ENCODE data around the gene GTF2H3. TPM values are rescaled to one million over a fixed set of nuclear protein-coding genes. Genes with fewer than 3 reads are reported as not detected.

GTF2H3 gene
- polyA plus RNA-seq, 2 of the 4 experiments (the other 2 are of a cell fraction): 25.5 to 85.3 TPM

GRCh38 chr12:123696646-123697045 is 63.0 kb downstream of the GTF2H3 start:
- Histone ChIP-seq H3K4me1 (no peaks in the 10 kb centered on the region), H3K4me2 (no peak overlapping the region), H3K9me3 (no peaks in the 10 kb centered on the region), H3K27ac (no peak overlapping the region), H3K4me3 (no peak overlapping the region)
- CTCF ChIA-PET: no interaction called here
- FAIRE-seq (no peak), DNase-seq (ENCODE audit: low read depth in 1 of 2, low spot score in 1 of 2) (no peak), ATAC-seq (no peak)
- TF ChIP-seq, protein P1, sequence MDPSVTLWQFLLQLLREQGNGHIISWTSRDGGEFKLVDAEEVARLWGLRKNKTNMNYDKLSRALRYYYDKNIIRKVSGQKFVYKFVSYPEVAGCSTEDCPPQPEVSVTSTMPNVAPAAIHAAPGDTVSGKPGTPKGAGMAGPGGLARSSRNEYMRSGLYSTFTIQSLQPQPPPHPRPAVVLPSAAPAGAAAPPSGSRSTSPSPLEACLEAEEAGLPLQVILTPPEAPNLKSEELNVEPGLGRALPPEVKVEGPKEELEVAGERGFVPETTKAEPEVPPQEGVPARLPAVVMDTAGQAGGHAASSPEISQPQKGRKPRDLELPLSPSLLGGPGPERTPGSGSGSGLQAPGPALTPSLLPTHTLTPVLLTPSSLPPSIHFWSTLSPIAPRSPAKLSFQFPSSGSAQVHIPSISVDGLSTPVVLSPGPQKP (IDR thresholded peaks at IDR 0.05; ENCODE audit: low read depth, low read length): no peak
- TF ChIP-seq CBX2 (IDR thresholded peaks at IDR 0.05; ENCODE audit: borderline replicate concordance, low read depth) (no peak), BCL3 (IDR thresholded peaks at IDR 0.05) (no peak), FOSB (CRISPR knock-in tag; IDR thresholded peaks at IDR 0.05) (no peak), EHMT2 (IDR thresholded peaks at IDR 0.05; ENCODE audit: low read depth) (no peak), JUN (IDR thresholded peaks at IDR 0.05) (no peak), MAX (IDR thresholded peaks at IDR 0.05) (no peak), ZFP36 (IDR thresholded peaks at IDR 0.05; ENCODE audit: borderline replicate concordance, partially characterized antibody) (no peak), POLR2AphosphoS2 (conservative IDR thresholded peaks at IDR 0.05; ENCODE audit: low read length) (no peak), ESRRA (IDR thresholded peaks at IDR 0.05; ENCODE audit: borderline replicate concordance, low read length) (no peak), CEBPB (IDR thresholded peaks at IDR 0.05) (no peak), EP300 (IDR thresholded peaks at IDR 0.05) (no peak)
- TF ChIP-seq, protein P2, sequence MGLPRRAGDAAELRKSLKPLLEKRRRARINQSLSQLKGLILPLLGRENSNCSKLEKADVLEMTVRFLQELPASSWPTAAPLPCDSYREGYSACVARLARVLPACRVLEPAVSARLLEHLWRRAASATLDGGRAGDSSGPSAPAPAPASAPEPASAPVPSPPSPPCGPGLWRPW (IDR thresholded peaks at IDR 0.05): no peak
- POLR2A ChIA-PET: no interaction called here
- WGBS (ENCODE audit: missing lambda C conversion rate): 86% methylated on average over 4 of the region's 4 CpGs

- 54% methylated on average over 3 of the region's 3 CpGs for WGBS (ENCODE audit: missing lambda C conversion rate)
- H3K4me1 ChIP-seq: no peaks in the 10 kb centered on the region
- ATAC-seq (peak; percentile 34 to 77; a peak in 4 of 6 replicates), FAIRE-seq (no peak), DNase-seq (ENCODE audit: low read depth in 1 of 2, low spot score in 1 of 2) (peak; percentile 33 to 57)
- no peak overlapping the region for H3K27ac ChIP-seq
- POLR2A ChIA-PET: no interaction called here
- H3K4me3 ChIP-seq: no peak overlapping the region
- no peak overlapping the region for H3K4me2 ChIP-seq
- TF ChIP-seq MAZ (IDR thresholded peaks at IDR 0.05; ENCODE audit: borderline replicate concordance, low read depth, low read length) (no peak), FOSL2 (IDR thresholded peaks at IDR 0.05) (no peak), FOSL2 (CRISPR knock-in tag; IDR thresholded peaks at IDR 0.05) (peak; percentile 66), USF2 (IDR thresholded peaks at IDR 0.05) (peak; percentile 62; the same call in 1 of the 2 replicates)
- CTCF ChIA-PET: no interaction called here
- no peaks in the 10 kb centered on the region for H3K9me3 ChIP-seq
These were observed 72.3 kb downstream of the GTF2H3 start for GRCh38 chr12:123705935-123706334.

DNA sequence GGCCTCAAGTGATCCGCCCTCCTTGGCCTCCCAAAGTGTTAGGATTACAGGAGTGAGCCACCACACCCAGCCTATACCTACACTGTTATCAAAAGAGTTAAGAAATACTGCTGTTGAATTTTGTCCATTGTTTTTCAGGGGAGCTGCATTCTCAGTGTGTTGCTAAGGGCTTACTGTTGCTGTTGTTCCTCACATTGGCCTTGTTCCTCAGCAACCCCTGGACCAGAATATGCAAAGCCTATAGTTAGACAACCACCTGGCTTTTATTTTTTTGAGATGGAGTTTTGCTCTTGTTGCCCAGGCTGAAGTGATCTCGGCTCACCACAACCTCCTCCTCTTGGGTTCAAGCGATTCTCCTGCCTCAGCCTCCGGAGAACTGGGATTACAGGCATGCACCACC is 73.8 kb downstream of the GTF2H3 start:
- H3K4me3 ChIP-seq: no peak overlapping the region
- no peak overlapping the region for H3K4me2 ChIP-seq
- H3K9me3 ChIP-seq: no peaks in the 10 kb centered on the region
- ATAC-seq (no peak), DNase-seq (ENCODE audit: low read depth in 1 of 2, low spot score in 1 of 2) (no peak), FAIRE-seq (no peak)
- no peak for TF ChIP-seq BCL3 (IDR thresholded peaks at IDR 0.05)
- no peak for TF ChIP-seq HOXA7 (CRISPR knock-in tag; IDR thresholded peaks at IDR 0.05)
- POLR2A ChIA-PET: no interaction called here
- no peak overlapping the region for H3K27ac ChIP-seq
- CTCF ChIA-PET: no interaction called here
- WGBS (ENCODE audit: missing lambda C conversion rate): 84% methylated on average over 4 of the region's 4 CpGs
- peaks cover 3% of the 10 kb centered on the region; the same call in 1 of the 3 replicates for H3K4me1 ChIP-seq

Small RNAs within 50 kb of the gene (small RNA-seq; reads per million reads assigned to genes)
- 0 to 11.1 (median 0) reads per million in 6 experiments for gene SNORA9B

Other genes starting within 250 kb of the GTF2H3 start
- 32.9 and 40.5 TPM in 2 replicates for gene KMT5A, start 249.7 kb upstream of the GTF2H3 start, polyA plus RNA-seq (2011; rRNA removed)
- 37.5 to 41.9 TPM (median 40.8 TPM) in 3 replicates for gene KMT5A, start 249.7 kb upstream of the GTF2H3 start, polyA plus RNA-seq (2017; fragmentation: RNase III; extraction: RNeasy Plus Mini Kit Qiagen cat#74134 plus additional on column Dnase treatment)
- gene RILPL2, start 197.1 kb upstream of the GTF2H3 start, polyA plus RNA-seq (2011; rRNA removed): 2.4 TPM in 2 replicates
- 2.1 to 3.1 TPM (median 2.9 TPM) in 3 replicates for gene RILPL2, start 197.1 kb upstream of the GTF2H3 start, polyA plus RNA-seq (2017; fragmentation: RNase III; extraction: RNeasy Plus Mini Kit Qiagen cat#74134 plus additional on column Dnase treatment)
- gene SNRNP35, start 175.7 kb upstream of the GTF2H3 start, polyA plus RNA-seq (2011; rRNA removed): 14.3 and 19.1 TPM in 2 replicates
- 20.6 to 23.6 TPM (median 21.5 TPM) in 3 replicates for gene SNRNP35, start 175.7 kb upstream of the GTF2H3 start, polyA plus RNA-seq (2017; fragmentation: RNase III; extraction: RNeasy Plus Mini Kit Qiagen cat#74134 plus additional on column Dnase treatment)
- 14.2 and 15.5 TPM in 2 replicates for gene RILPL1, start 100.1 kb upstream of the GTF2H3 start, polyA plus RNA-seq (2011; rRNA removed)
- gene RILPL1, start 100.1 kb upstream of the GTF2H3 start, polyA plus RNA-seq (2017; fragmentation: RNase III; extraction: RNeasy Plus Mini Kit Qiagen cat#74134 plus additional on column Dnase treatment): 7.0 to 8.7 TPM (median 8.0 TPM) in 3 replicates
- gene TMED2, start 49.3 kb upstream of the GTF2H3 start, polyA plus RNA-seq (2011; rRNA removed): 292 and 361 TPM in 2 replicates
- 146 to 154 TPM (median 154 TPM) in 3 replicates for gene TMED2, start 49.3 kb upstream of the GTF2H3 start, polyA plus RNA-seq (2017; fragmentation: RNase III; extraction: RNeasy Plus Mini Kit Qiagen cat#74134 plus additional on column Dnase treatment)
- gene DDX55, start 31.7 kb upstream of the GTF2H3 start, polyA plus RNA-seq (2011; rRNA removed): 54.8 and 63.4 TPM in 2 replicates
- gene DDX55, start 31.7 kb upstream of the GTF2H3 start, polyA plus RNA-seq (2017; fragmentation: RNase III; extraction: RNeasy Plus Mini Kit Qiagen cat#74134 plus additional on column Dnase treatment): 36.9 to 40.3 TPM (median 37.5 TPM) in 3 replicates
- gene EIF2B1, start 143 bp upstream of the GTF2H3 start, polyA plus RNA-seq (2011; rRNA removed): 55.1 and 62.1 TPM in 2 replicates
- gene EIF2B1, start 143 bp upstream of the GTF2H3 start, polyA plus RNA-seq (2017; fragmentation: RNase III; extraction: RNeasy Plus Mini Kit Qiagen cat#74134 plus additional on column Dnase treatment): 35.7 to 37.9 TPM (median 36.2 TPM) in 3 replicates
- gene TCTN2, start 37.3 kb downstream of the GTF2H3 start, polyA plus RNA-seq (2011; rRNA removed): 14.3 and 15.0 TPM in 2 replicates
- 7.2 to 9.7 TPM (median 8.6 TPM) in 3 replicates for gene TCTN2, start 37.3 kb downstream of the GTF2H3 start, polyA plus RNA-seq (2017; fragmentation: RNase III; extraction: RNeasy Plus Mini Kit Qiagen cat#74134 plus additional on column Dnase treatment)
- gene ATP6V0A2, start 78.5 kb downstream of the GTF2H3 start, polyA plus RNA-seq (2011; rRNA removed): 42.4 and 44.6 TPM in 2 replicates
- 11.9 to 12.5 TPM (median 12.1 TPM) in 3 replicates for gene ATP6V0A2, start 78.5 kb downstream of the GTF2H3 start, polyA plus RNA-seq (2017; fragmentation: RNase III; extraction: RNeasy Plus Mini Kit Qiagen cat#74134 plus additional on column Dnase treatment)
- gene DNAH10, start 128.5 kb downstream of the GTF2H3 start, polyA plus RNA-seq (2011; rRNA removed): 0.36 and 0.39 TPM in 2 replicates
- gene DNAH10, start 128.5 kb downstream of the GTF2H3 start, polyA plus RNA-seq (2017; fragmentation: RNase III; extraction: RNeasy Plus Mini Kit Qiagen cat#74134 plus additional on column Dnase treatment): 0.14 to 0.37 TPM (median 0.37 TPM) in 3 replicates